CD8-positive, alpha-beta memory T cell (primary cell): ENCODE data around the gene GADL1. TPM values are rescaled to one million over a fixed set of nuclear protein-coding genes. Genes with fewer than 3 reads are reported as not detected.

Experiments used
- CTCF ChIA-PET: fragments of 350-600 bp; sonication (Branson Sonifier 250); formaldehyde crosslinking; loops from one replicate; lab custom pipeline; 2021; ENCODE audit warnings: antibody characterized with exemption; lab: Charles Lee
- POLR2A ChIA-PET: fragments of 350-600 bp; sonication (Branson Sonifier 250); formaldehyde crosslinking; loops from one replicate; lab custom pipeline; 2021; ENCODE audit warnings: antibody characterized with exemption; lab: Charles Lee
- DNase-seq, 5 donors: peaks; one replicate each; pipeline versions ENCODE4 v3.0.0 to v3.0.0-alpha.2; 2020 to 2022; ENCODE audit warnings: mixed read lengths in 1 of 5
- H3K27ac ChIP-seq: one replicate; pipeline ENCODE4 v1.7.0; 2013; ENCODE audit warnings: low read depth, mild to moderate bottlenecking, low read length, moderate library complexity
- H3K27me3 ChIP-seq: 2 replicates; pipeline ENCODE4 v1.7.0; 2013; ENCODE audit warnings: low read length, mild to moderate bottlenecking; ENCODE audit not compliant: insufficient read depth, poor library complexity, severe bottlenecking
- H3K36me3 ChIP-seq: 2 replicates; pipeline ENCODE4 v1.7.0; 2013; ENCODE audit warnings: mild to moderate bottlenecking, low read length, moderate library complexity; ENCODE audit not compliant: insufficient read depth
- H3K4me1 ChIP-seq: 2 replicates; pipeline ENCODE4 v1.7.0; 2013; ENCODE audit warnings: mild to moderate bottlenecking, low read length, moderate library complexity; ENCODE audit not compliant: insufficient read depth
- H3K4me3 ChIP-seq: 2 replicates; pipeline ENCODE4 v1.7.0; 2013; ENCODE audit warnings: mild to moderate bottlenecking, low read length
- H3K9me3 ChIP-seq: 2 replicates; pipeline ENCODE4 v1.7.0; 2013; ENCODE audit warnings: mild to moderate bottlenecking, low read length
- H3K27ac Mint-ChIP-seq, 8 donors: one replicate each; pipeline ENCODE4 v1.8.0; 2020 to 2021; ENCODE audit warnings: mixed read lengths in 8 of 8, mild to moderate bottlenecking in 6 of 8, inconsistent platforms in 3 of 8, moderate library complexity in 3 of 8
- H3K27me3 Mint-ChIP-seq, 2 donors: one replicate each; pipeline ENCODE4 v1.8.0; 2020 to 2021; ENCODE audit warnings: mixed read lengths in 2 of 2, mild to moderate bottlenecking in 1 of 2, moderate library complexity in 1 of 2
- H3K36me3 Mint-ChIP-seq, 3 donors: one replicate each; pipeline ENCODE4 v1.8.0; 2020 to 2021; ENCODE audit warnings: mixed read lengths in 3 of 3, inconsistent platforms in 1 of 3, mild to moderate bottlenecking in 1 of 3
- H3K4me1 Mint-ChIP-seq, 3 donors: one replicate each; pipeline ENCODE4 v1.8.0; 2020 to 2021; ENCODE audit warnings: mixed read lengths in 3 of 3, inconsistent platforms in 1 of 3, mild to moderate bottlenecking in 1 of 3
- H3K4me3 Mint-ChIP-seq, 7 donors: one replicate each; pipeline ENCODE4 v1.8.0; 2020 to 2021; ENCODE audit warnings: mixed read lengths in 7 of 7, mild to moderate bottlenecking in 6 of 7, moderate library complexity in 4 of 7, inconsistent platforms in 2 of 7
- H3K9me3 Mint-ChIP-seq, 5 donors: one replicate each; pipeline ENCODE4 v1.8.0; 2020 to 2022; ENCODE audit warnings: mixed read lengths in 5 of 5, mild to moderate bottlenecking in 3 of 5, moderate library complexity in 2 of 5, inconsistent platforms in 1 of 5
- polyA plus RNA-seq: library from polyadenylated mRNA; unstranded; fragments of 300-500 nt; fragmentation: Illumina TruSeq; gene quantifications from one replicate; pipeline ENCODE4 v1.2.3, GENCODE V29; 2021
- total RNA-seq, 2 experiments: library from RNA; stranded (reverse); gene quantifications; one replicate each; pipeline ENCODE4 v1.2.3, GENCODE V29; 2021

GADL1 gene
- total and polyA plus RNA-seq, 3 experiments from 2014 or later, result not detected

DNA sequence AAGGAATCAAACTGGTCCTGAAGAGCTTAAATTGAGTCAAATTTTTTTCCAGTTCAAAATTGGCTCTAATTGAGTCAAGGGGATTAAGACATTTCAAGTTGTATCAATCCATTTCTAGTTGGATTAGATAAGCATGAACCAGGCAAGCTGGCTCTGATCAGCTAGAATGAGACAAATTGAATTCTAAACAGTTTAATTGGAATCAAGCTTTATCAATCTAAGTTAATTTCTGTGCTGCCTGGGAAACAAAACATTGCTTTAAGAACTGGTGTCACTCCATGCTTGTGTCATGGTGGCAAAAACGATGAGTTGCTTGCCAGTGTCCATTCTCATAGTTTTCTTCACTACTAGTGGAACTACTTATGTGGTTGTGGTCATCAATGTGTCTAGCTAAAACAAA lies 171.2 kb downstream of the GADL1 start:
- Histone ChIP-seq H3K4me3 (no peak overlapping the region), H3K27me3 (no peaks in the 10 kb centered on the region), H3K27ac (no peak overlapping the region), H3K4me1 (no peaks in the 10 kb centered on the region), H3K9me3 (no peaks in the 10 kb centered on the region), H3K36me3 (no peaks in the 10 kb centered on the region)
- Mint-ChIP-seq H3K27me3 (peaks cover 9 to 22% of the 10 kb centered on the region in 2 donors), H3K4me3 (no peak overlapping the region), H3K36me3 (peaks cover 0 to 12% (median 2%) of the 10 kb centered on the region in 3 donors), H3K4me1 (no peaks in the 10 kb centered on the region), H3K27ac (no peak overlapping the region), H3K9me3 (no peaks in the 10 kb centered on the region)
- POLR2A ChIA-PET, result no interaction called here
- DNase-seq, result no peak
- CTCF ChIA-PET, result no interaction called here

DNA sequence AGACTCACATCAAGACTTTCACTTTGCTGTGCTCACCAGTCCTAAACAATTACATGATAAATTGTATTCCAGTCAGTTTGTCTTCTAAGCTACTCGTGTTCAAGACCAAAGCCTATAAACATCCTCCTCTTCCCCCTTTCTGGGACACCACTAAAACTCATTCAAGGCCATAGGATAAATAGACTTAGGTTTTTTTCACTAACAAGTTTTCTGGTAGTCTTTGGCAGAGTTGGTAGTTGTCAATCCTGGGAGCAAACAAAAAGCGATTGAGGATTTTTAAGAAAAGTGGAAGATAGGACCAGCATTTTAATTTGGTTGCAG lies 173.2 kb downstream of the GADL1 start:
- H3K27ac Mint-ChIP-seq, result no peak overlapping the region
- H3K27me3 Mint-ChIP-seq, result peaks cover 9 to 23% of the 10 kb centered on the region in 2 donors
- ChIA-PET POLR2A (interaction anchor here (0.6 kb wide), 1 partner anchor 27 kb away, joined by 4 read pairs; no protein-coding TSS in a partner anchor), CTCF (no interaction called here)
- no peak overlapping the region for H3K27ac ChIP-seq
- H3K36me3 Mint-ChIP-seq, result peaks cover 0 to 12% (median 2%) of the 10 kb centered on the region in 3 donors
- H3K27me3 ChIP-seq, result no peaks in the 10 kb centered on the region
- no peak overlapping the region for H3K4me3 Mint-ChIP-seq
- no peaks in the 10 kb centered on the region for H3K9me3 ChIP-seq
- H3K36me3 ChIP-seq, result no peaks in the 10 kb centered on the region
- peaks cover 0 to 2% (median 0%) of the 10 kb centered on the region in 5 donors for H3K9me3 Mint-ChIP-seq
- no peaks in the 10 kb centered on the region for H3K4me1 Mint-ChIP-seq
- H3K4me1 ChIP-seq, result no peaks in the 10 kb centered on the region
- no peak for DNase-seq
- H3K4me3 ChIP-seq, result no peak overlapping the region

DNA sequence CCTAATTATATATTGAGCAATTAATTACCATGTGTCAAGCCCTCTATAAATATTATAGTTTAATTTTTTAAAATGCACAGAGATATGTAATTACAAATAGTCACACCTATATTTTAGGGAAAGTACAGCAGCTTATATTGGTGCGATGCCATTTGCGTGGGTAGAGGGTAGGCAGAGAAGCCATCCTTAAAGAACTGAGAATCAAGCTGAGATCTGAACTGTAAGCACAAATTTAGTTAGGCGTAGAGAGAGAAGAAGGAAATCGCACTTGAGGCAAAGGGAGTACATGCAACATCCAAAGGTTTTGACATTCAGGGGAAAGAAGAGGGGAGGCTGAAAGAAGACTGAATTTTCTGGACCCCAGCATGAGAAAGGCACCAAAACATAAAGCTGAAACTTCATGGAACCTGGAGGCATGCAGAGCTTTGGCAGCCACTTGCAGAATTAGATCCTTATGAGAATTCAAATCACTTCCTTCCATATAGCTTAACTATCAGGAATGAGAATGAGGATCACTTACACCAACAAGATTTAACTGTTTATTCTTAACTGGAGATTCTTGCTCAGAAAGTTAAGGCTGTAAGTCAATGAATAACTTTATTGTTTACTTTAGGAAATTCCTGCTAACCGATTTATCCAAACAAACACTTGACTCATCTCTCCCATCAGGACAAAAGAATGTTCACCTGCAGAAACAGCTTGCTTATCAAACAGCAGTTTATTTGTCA lies 173.7 kb downstream of the GADL1 start:
- ChIA-PET CTCF (no interaction called here), POLR2A (interaction anchor here (0.6 kb wide), 1 partner anchor 26 kb away, joined by 4 read pairs; no protein-coding TSS in a partner anchor)
- Mint-ChIP-seq H3K36me3 (peaks cover 0 to 12% (median 2%) of the 10 kb centered on the region in 3 donors), H3K27ac (no peak overlapping the region), H3K4me1 (no peaks in the 10 kb centered on the region), H3K4me3 (no peak overlapping the region), H3K9me3 (peaks cover 0 to 2% (median 0%) of the 10 kb centered on the region in 5 donors), H3K27me3 (peaks cover 9 to 23% of the 10 kb centered on the region in 2 donors)
- Histone ChIP-seq H3K27me3 (no peaks in the 10 kb centered on the region), H3K9me3 (no peaks in the 10 kb centered on the region), H3K4me1 (no peaks in the 10 kb centered on the region), H3K4me3 (no peak overlapping the region), H3K27ac (no peak overlapping the region), H3K36me3 (no peaks in the 10 kb centered on the region)
- no peak for DNase-seq

DNA sequence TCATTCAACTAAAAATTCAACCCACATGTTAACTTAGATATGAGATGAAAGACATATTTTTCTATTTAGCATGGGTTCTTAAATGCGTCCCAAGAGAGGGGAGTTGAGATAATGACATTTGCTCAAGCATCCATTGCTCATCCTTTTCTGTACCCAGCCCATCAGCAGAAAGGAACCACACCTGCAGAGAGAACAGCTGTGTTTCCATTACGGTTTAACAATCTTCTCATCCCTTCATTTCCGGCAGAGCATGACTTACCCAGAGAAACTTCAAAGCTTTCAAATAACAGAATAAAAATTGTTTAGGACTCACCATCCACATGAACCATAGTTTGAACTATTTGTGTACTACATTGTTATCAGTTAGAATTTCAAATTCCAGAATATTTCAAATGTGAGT lies 174.9 kb downstream of the GADL1 start:
- Mint-ChIP-seq H3K9me3 (peaks cover 0 to 7% (median 0%) of the 10 kb centered on the region in 5 donors), H3K27me3 (peaks cover 9 to 29% of the 10 kb centered on the region in 2 donors), H3K4me1 (no peaks in the 10 kb centered on the region), H3K4me3 (no peak overlapping the region), H3K36me3 (peaks cover 0 to 5% (median 0%) of the 10 kb centered on the region in 3 donors), H3K27ac (no peak overlapping the region)
- H3K9me3 ChIP-seq, result no peaks in the 10 kb centered on the region
- no peak overlapping the region for H3K27ac ChIP-seq
- CTCF ChIA-PET, result no interaction called here
- H3K4me1 ChIP-seq, result no peaks in the 10 kb centered on the region
- POLR2A ChIA-PET, result interaction anchor here (0.6 kb wide), 1 partner anchor 447 kb away, joined by 3 read pairs; no protein-coding TSS in a partner anchor
- no peak for DNase-seq
- no peaks in the 10 kb centered on the region for H3K27me3 ChIP-seq
- no peaks in the 10 kb centered on the region for H3K36me3 ChIP-seq
- H3K4me3 ChIP-seq, result no peak overlapping the region

DNA sequence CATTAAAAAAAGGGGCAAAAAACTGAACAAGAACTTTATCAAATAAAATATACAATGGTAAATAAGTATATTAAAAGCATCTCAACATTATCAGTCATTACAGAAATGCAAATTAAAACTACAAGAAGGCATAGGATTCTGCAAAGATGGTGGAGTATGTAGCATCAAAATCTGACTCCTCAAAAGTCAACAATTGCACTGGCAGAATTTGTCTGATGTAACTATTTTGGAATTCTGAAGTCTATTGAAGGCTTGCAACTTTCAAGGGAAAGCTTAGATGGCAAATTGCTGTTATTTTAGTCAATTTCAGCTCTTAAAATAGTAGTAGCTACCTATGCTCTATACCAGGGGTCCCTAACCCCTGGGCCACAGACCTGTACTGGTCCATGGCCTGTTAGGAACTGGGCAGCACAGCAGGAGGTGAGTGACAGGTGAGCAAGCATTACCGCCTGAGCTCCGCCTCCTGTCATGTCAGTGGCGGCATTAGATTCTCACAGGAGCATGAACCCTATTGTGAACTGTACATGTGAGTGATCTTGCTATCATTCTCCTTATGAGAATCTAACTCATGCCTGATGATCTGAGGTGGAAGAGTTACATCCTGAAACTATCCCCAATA lies 180.5 kb downstream of the GADL1 start:
- H3K4me1 Mint-ChIP-seq, result peaks cover 2 to 4% (median 4%) of the 10 kb centered on the region in 3 donors
- no peaks in the 10 kb centered on the region for H3K27me3 ChIP-seq
- CTCF ChIA-PET, result no interaction called here
- H3K4me3 ChIP-seq, result no peak overlapping the region
- H3K9me3 Mint-ChIP-seq, result peaks cover 0 to 7% (median 0%) of the 10 kb centered on the region in 5 donors
- peaks cover 0 to 11% of the 10 kb centered on the region in 2 donors for H3K27me3 Mint-ChIP-seq
- peaks cover 4% of the 10 kb centered on the region for H3K4me1 ChIP-seq
- POLR2A ChIA-PET, result no interaction called here
- H3K27ac Mint-ChIP-seq, result no peak overlapping the region
- no peak for DNase-seq
- no peak overlapping the region for H3K27ac ChIP-seq
- no peaks in the 10 kb centered on the region for H3K36me3 ChIP-seq
- no peaks in the 10 kb centered on the region for H3K9me3 ChIP-seq
- no peak overlapping the region for H3K4me3 Mint-ChIP-seq
- H3K36me3 Mint-ChIP-seq, result no peaks in the 10 kb centered on the region

DNA sequence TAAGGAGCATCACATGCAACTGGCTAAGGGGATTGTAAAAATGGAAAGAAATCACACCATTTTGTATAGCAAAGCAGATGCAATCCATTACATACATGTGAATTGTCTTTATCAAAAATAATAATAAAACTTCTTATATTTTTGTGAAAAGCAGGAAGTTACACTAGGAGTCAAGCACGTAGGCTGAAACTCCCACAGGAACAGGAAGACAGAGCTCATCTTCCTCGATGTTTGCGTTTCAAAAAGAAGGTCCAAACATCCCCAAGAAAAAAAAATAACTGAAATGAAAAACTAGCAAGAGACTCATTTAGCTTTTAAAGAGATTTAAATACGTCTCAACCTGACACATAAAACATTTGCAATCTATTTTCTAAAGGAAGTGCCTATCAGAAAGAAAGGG lies 181.5 kb downstream of the GADL1 start:
- no peaks in the 10 kb centered on the region for H3K9me3 ChIP-seq
- H3K27ac ChIP-seq, result no peak overlapping the region
- H3K4me3 Mint-ChIP-seq, result no peak overlapping the region
- DNase-seq, result no peak
- no peaks in the 10 kb centered on the region for H3K36me3 ChIP-seq
- H3K27me3 ChIP-seq, result no peaks in the 10 kb centered on the region
- no peak overlapping the region for H3K27ac Mint-ChIP-seq
- H3K4me3 ChIP-seq, result no peak overlapping the region
- no peaks in the 10 kb centered on the region for H3K36me3 Mint-ChIP-seq
- peaks cover 0 to 7% (median 0%) of the 10 kb centered on the region in 5 donors for H3K9me3 Mint-ChIP-seq
- POLR2A ChIA-PET, result no interaction called here
- H3K4me1 ChIP-seq, result peaks cover 12% of the 10 kb centered on the region
- peaks cover 8 to 13% (median 10%) of the 10 kb centered on the region in 3 donors for H3K4me1 Mint-ChIP-seq
- CTCF ChIA-PET, result no interaction called here
- H3K27me3 Mint-ChIP-seq, result peaks cover 0 to 7% of the 10 kb centered on the region in 2 donors

DNA sequence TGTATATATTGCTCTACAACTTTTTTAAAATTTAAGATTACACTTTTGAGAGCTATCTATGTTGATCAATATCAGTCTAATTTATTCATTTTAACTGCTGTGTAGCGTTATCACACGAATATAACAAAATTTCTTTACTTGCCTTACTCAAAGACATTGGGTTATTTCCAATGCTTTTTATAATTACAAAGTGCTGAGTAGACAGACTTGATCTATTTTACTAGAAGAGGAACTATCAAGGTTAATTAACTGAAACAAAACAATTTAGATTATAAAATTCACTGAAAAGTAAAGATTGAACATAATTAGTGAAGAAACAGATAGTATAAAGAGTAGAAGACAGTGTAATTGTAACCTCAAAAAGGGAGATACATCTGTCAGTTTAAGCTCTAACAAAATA lies 182.6 kb downstream of the GADL1 start:
- Histone ChIP-seq H3K27me3 (no peaks in the 10 kb centered on the region), H3K27ac (no peak overlapping the region), H3K4me1 (peaks cover 12% of the 10 kb centered on the region), H3K4me3 (no peak overlapping the region), H3K36me3 (no peaks in the 10 kb centered on the region), H3K9me3 (no peaks in the 10 kb centered on the region)
- no peak for DNase-seq
- peaks cover 0 to 7% of the 10 kb centered on the region in 2 donors for H3K27me3 Mint-ChIP-seq
- H3K4me1 Mint-ChIP-seq, result peaks cover 8 to 13% (median 10%) of the 10 kb centered on the region in 3 donors
- H3K36me3 Mint-ChIP-seq, result peaks cover 0 to 2% (median 0%) of the 10 kb centered on the region in 3 donors
- H3K9me3 Mint-ChIP-seq, result peaks cover 0 to 7% (median 0%) of the 10 kb centered on the region in 5 donors
- H3K27ac Mint-ChIP-seq, result no peak overlapping the region
- CTCF ChIA-PET, result no interaction called here
- H3K4me3 Mint-ChIP-seq, result no peak overlapping the region
- POLR2A ChIA-PET, result no interaction called here

DNA sequence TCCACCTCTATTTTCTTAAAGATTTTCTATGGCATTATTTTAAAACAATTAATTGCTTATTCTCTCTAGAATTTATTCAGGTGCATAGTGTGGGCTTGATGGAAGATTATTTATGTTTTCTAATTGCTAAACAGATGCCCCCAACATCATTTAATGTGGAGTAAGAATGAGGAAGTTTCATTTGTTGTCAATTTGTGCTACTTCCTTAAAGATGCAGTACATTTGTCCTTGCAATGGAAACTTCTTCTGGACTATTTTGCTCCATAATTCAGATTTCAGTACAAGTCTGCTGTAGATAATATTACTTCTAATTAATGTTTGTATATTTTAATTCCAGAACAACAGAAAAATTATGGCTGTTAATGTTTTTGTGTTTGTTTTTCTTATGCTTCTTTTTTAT lies 183.3 kb downstream of the GADL1 start:
- CTCF ChIA-PET, result no interaction called here
- Mint-ChIP-seq H3K4me1 (peaks cover 8 to 13% (median 10%) of the 10 kb centered on the region in 3 donors), H3K27me3 (peaks cover 0 to 7% of the 10 kb centered on the region in 2 donors), H3K27ac (no peak overlapping the region), H3K36me3 (peaks cover 0 to 2% (median 0%) of the 10 kb centered on the region in 3 donors), H3K4me3 (no peak overlapping the region), H3K9me3 (peaks cover 0 to 11% (median 0%) of the 10 kb centered on the region in 5 donors)
- DNase-seq, result no peak
- no peaks in the 10 kb centered on the region for H3K9me3 ChIP-seq
- H3K4me3 ChIP-seq, result no peak overlapping the region
- peaks cover 12% of the 10 kb centered on the region for H3K4me1 ChIP-seq
- POLR2A ChIA-PET, result no interaction called here
- no peaks in the 10 kb centered on the region for H3K36me3 ChIP-seq
- H3K27me3 ChIP-seq, result no peaks in the 10 kb centered on the region
- H3K27ac ChIP-seq, result no peak overlapping the region
